A673 (cell line): ENCODE results near the gene PRKG1. TPM values are rescaled to one million over a fixed set of nuclear protein-coding genes. Genes with fewer than 3 reads are reported as not detected.

Experiments used
- BruUV-seq: library from RNA; stranded (reverse); fragments of 400-500 nt; replicated peaks from 2 replicates; lab custom pipeline; 2021; lab: Mats Ljungman, UMichigan
- CTCF ChIA-PET: fragments of 300-600 bp; sonication (Branson Sonifier 250); formaldehyde crosslinking; loops from one replicate; lab custom pipeline; 2022; ENCODE audit warnings: antibody characterized with exemption; lab: Charles Lee
- POLR2A ChIA-PET: fragments of 300-600 bp; sonication (Branson Sonifier 250); formaldehyde crosslinking; loops from one replicate; lab custom pipeline; 2022; ENCODE audit warnings: antibody characterized with exemption; ENCODE audit not compliant: low non-redundant PET; lab: Charles Lee
- DNase-seq: peaks from one replicate; pipeline ENCODE4 v3.0.0-alpha.2; 2015; ENCODE audit warnings: low spot score
- H3K27ac ChIP-seq: fragments of 200-600 bp; sonication (generic); 2 replicates; pipeline ENCODE4 v1.5.1; 2016; ENCODE audit warnings: mixed run types, low read depth, mild to moderate bottlenecking, mixed read lengths, antibody characterized with exemption, low read length; ENCODE audit not compliant: poor library complexity, severe bottlenecking
- H3K27me3 ChIP-seq: fragments of 200-600 bp; sonication (generic); replicated peaks from 2 replicates; pipeline ENCODE4 v1.6.1; 2017; ENCODE audit warnings: mixed run types, low read depth, mild to moderate bottlenecking, mixed read lengths, antibody characterized with exemption, low read length; ENCODE audit not compliant: insufficient read depth, poor library complexity
- H3K36me3 ChIP-seq: fragments of 200-600 bp; sonication (generic); 2 replicates; pipeline ENCODE4 v1.6.1; 2016; ENCODE audit warnings: mixed run types, mild to moderate bottlenecking, mixed read lengths, antibody characterized with exemption, low read length; ENCODE audit not compliant: insufficient read depth, poor library complexity, severe bottlenecking
- H3K4me1 ChIP-seq: fragments of 200-600 bp; sonication (generic); 2 replicates; pipeline ENCODE4 v1.6.1; 2017; ENCODE audit warnings: mixed run types, mild to moderate bottlenecking, mixed read lengths, antibody characterized with exemption, low read length; ENCODE audit not compliant: insufficient read depth, poor library complexity, severe bottlenecking
- H3K4me3 ChIP-seq: fragments of 200-600 bp; sonication (generic); 2 replicates; pipeline ENCODE4 v1.5.1; 2016; ENCODE audit warnings: low read depth, mixed run types, mild to moderate bottlenecking, mixed read lengths, low read length; ENCODE audit not compliant: poor library complexity, severe bottlenecking
- H3K9me3 ChIP-seq: fragments of 200-600 bp; sonication (generic); 2 replicates; pipeline ENCODE4 v1.6.1; 2016; ENCODE audit warnings: mixed run types, low read depth, mild to moderate bottlenecking, mixed read lengths, antibody characterized with exemption, low read length; ENCODE audit not compliant: poor library complexity, severe bottlenecking
- EZH2 ChIP-seq: fragments of 200-600 bp; sonication (generic); IDR thresholded peaks from 2 replicates; pipeline ENCODE4 v1.6.1; 2017; ENCODE audit warnings: borderline replicate concordance, low read depth, mild to moderate bottlenecking, mixed read lengths, antibody characterized with exemption, low read length; ENCODE audit not compliant: poor library complexity, severe bottlenecking
- intact Hi-C: fragments of 100-400 bp; cut with micrococcal nuclease; formaldehyde crosslinking; loops from one replicate; pipeline ENCODE4 v1.10.0; 2022; ENCODE audit not compliant: unreplicated experiment
- total RNA-seq: library from RNA; stranded (reverse); gene quantifications from 2 replicates; pipeline ENCODE4 v1.2.3, GENCODE V29; 2021
- TF ChIP-seq, protein P1 (sequence below): fragments of 300-800, 200-600 bp; sonication (generic); conservative IDR thresholded peaks from 2 replicates; pipeline ENCODE4 v1.5.1; 2017; ENCODE audit warnings: low read depth, mild to moderate bottlenecking, antibody characterized with exemption, low read length, moderate library complexity, mixed read lengths

PRKG1 gene
- total RNA-seq, 1 experiment from 2014 or later, result 0.58 TPM

DNA sequence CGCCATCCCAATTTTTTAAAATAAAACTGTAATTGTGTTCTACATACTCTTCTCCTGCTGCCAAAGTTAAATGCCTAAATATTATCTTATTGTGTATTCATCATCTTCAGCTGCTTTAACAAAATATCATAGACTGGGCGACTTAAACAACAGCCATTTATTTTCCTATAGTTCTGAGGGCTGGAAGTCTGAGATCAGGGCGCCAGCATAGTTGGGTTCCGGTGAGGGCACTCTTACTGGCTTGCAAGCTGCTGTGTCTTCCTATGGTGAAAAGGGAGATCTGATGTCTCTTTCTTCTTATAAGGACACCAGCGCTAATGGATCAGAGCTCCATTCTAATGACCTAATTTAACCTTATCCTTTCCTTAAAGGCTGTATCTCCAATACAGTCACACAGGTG lies 594.8 kb downstream of the PRKG1 start:
- Histone ChIP-seq H3K36me3 (no peaks in the 10 kb centered on the region), H3K4me3 (no peak overlapping the region), H3K4me1 (peaks cover 4% of the 10 kb centered on the region), H3K27me3 (no peaks in the 10 kb centered on the region), H3K27ac (no peak overlapping the region), H3K9me3 (no peaks in the 10 kb centered on the region)
- CTCF ChIA-PET, result no interaction called here
- POLR2A ChIA-PET, result no interaction called here
- no peak for DNase-seq
- no peak for TF ChIP-seq EZH2
- TF ChIP-seq, protein P1, sequence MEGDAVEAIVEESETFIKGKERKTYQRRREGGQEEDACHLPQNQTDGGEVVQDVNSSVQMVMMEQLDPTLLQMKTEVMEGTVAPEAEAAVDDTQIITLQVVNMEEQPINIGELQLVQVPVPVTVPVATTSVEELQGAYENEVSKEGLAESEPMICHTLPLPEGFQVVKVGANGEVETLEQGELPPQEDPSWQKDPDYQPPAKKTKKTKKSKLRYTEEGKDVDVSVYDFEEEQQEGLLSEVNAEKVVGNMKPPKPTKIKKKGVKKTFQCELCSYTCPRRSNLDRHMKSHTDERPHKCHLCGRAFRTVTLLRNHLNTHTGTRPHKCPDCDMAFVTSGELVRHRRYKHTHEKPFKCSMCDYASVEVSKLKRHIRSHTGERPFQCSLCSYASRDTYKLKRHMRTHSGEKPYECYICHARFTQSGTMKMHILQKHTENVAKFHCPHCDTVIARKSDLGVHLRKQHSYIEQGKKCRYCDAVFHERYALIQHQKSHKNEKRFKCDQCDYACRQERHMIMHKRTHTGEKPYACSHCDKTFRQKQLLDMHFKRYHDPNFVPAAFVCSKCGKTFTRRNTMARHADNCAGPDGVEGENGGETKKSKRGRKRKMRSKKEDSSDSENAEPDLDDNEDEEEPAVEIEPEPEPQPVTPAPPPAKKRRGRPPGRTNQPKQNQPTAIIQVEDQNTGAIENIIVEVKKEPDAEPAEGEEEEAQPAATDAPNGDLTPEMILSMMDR, result no peak
- intact Hi-C loops, result no loop called here
- no TSS peak for BruUV-seq

- no peak for DNase-seq
- ChIA-PET CTCF (no interaction called here), POLR2A (no interaction called here)
- Histone ChIP-seq H3K9me3 (no peaks in the 10 kb centered on the region), H3K27me3 (no peaks in the 10 kb centered on the region), H3K4me3 (no peak overlapping the region), H3K36me3 (no peaks in the 10 kb centered on the region), H3K27ac (no peak overlapping the region), H3K4me1 (peaks cover 4% of the 10 kb centered on the region)
- no peak for TF ChIP-seq EZH2
- TF ChIP-seq, protein P1, result no peak
- BruUV-seq, result no TSS peak
- intact Hi-C loops, result no loop called here
Measured at GRCh38 chr10:51672039-51672535, 597.8 kb downstream of the PRKG1 start.

- Histone ChIP-seq H3K4me3 (no peak overlapping the region), H3K9me3 (no peaks in the 10 kb centered on the region), H3K27me3 (peaks cover 23% of the 10 kb centered on the region), H3K4me1 (no peaks in the 10 kb centered on the region), H3K36me3 (no peaks in the 10 kb centered on the region), H3K27ac (no peak overlapping the region)
- ChIA-PET CTCF (no interaction called here), POLR2A (no interaction called here)
- no peak for DNase-seq
- intact Hi-C loops, result no loop called here
- TF ChIP-seq, protein P1, result no peak
- no peak for TF ChIP-seq EZH2
- BruUV-seq, result no TSS peak
Measured at GRCh38 chr10:51675088-51675487, 600.8 kb downstream of the PRKG1 start.
